HepG2 (cell line): Measurements from ENCODE around the gene MAPK8. TPM values are rescaled to one million over a fixed set of nuclear protein-coding genes. Genes with fewer than 3 reads are reported as not detected.

Experiments
- ATAC-seq: fragments of 200-7000 bp; cut with Tn5 transposase; 3 replicates; pipeline ENCODE4 v1.9.1; 2020; ENCODE audit warnings: mild to moderate bottlenecking, moderate library complexity
- Bru-seq: library from RNA; stranded (reverse); fragments of 400-500 nt; gene quantifications from one replicate; lab custom pipeline; 2021; lab: Mats Ljungman, UMichigan
- BruChase-seq, 2 experiments: library from RNA; stranded (reverse); fragments of 400-500 nt; gene quantifications; one replicate each; lab custom pipeline; 2021; lab: Mats Ljungman, UMichigan
- BruUV-seq: library from RNA; stranded (reverse); fragments of 400-500 nt; replicated peaks from 2 replicates; lab custom pipeline; 2021; lab: Mats Ljungman, UMichigan
- CTCF ChIA-PET: fragments of 300-600 bp; formaldehyde crosslinking; extraction: SDS; loops from one replicate; lab custom pipeline; 2021; ENCODE audit warnings: low total read pairs, inconsistent platforms, low intra/inter-chr PET ratio; lab: Yijun Ruan, JAX
- POLR2A ChIA-PET: fragments of 350-600 bp; sonication (Branson Sonifier 250); formaldehyde crosslinking; loops from one replicate; lab custom pipeline; 2020; ENCODE audit warnings: antibody characterized with exemption, inconsistent platforms; lab: Yijun Ruan, JAX
- DNase-seq: peaks from one replicate; pipeline ENCODE4 v3.0.0-alpha.2; 2015; ENCODE audit warnings: low spot score
- FAIRE-seq: peaks from 3 replicates; lab custom pipeline; 2011; peaks lifted over from hg19 to GRCh38; lab: Jason Lieb, UNC
- H2AFZ ChIP-seq: one replicate; pipeline ENCODE4 v1.6.1; 2011; ENCODE audit warnings: low read length, inconsistent platforms
- H3K27ac ChIP-seq: fragments of 300-600 bp; 3 replicates; pipeline ENCODE4 v1.8.0; 2011; ENCODE audit warnings: mixed run types, mild to moderate bottlenecking, mixed read lengths, low read length, inconsistent platforms; ENCODE audit not compliant: insufficient read depth; ENCODE audit errors: extremely low read length
- H3K27me3 ChIP-seq, 2 experiments: fragments of 200-600 bp in 1 of 2; 2 replicates in 1 of 2; 3 replicates in 1 of 2; pipeline versions ENCODE4 v1.6.0 to v1.8.0; 2011; ENCODE audit warnings: low read length in 2 of 2, mild to moderate bottlenecking in 2 of 2, moderate library complexity in 2 of 2, inconsistent platforms in 1 of 2; ENCODE audit not compliant: insufficient read depth in 2 of 2, control insufficient read depth in 1 of 2
- H3K36me3 ChIP-seq, 2 experiments: fragments of 200-600 bp in 1 of 2; replicated peaks in 1 of 2; 2 replicates in 1 of 2; 3 replicates in 1 of 2; pipeline versions ENCODE4 v1.5.1 to v1.8.0; 2011; ENCODE audit warnings: low read length in 2 of 2, inconsistent platforms in 1 of 2; ENCODE audit not compliant: insufficient read depth in 2 of 2, control insufficient read depth in 1 of 2
- H3K4me1 ChIP-seq: 2 replicates; pipeline ENCODE4 v1.5.1; 2012; ENCODE audit warnings: low read length, inconsistent platforms; ENCODE audit not compliant: insufficient read depth
- H3K4me2 ChIP-seq: 2 replicates; pipeline ENCODE4 v1.6.0; 2011; ENCODE audit warnings: low read depth, low read length, inconsistent platforms
- H3K4me3 ChIP-seq, 3 experiments: fragments of 200-600 bp in 1 of 3; sonication (generic), shearing (Covaris generic) in 1 of 3; replicated peaks in 1 of 3; 2 replicates each; pipeline ENCODE4 v1.5.1; 2011 to 2016; ENCODE audit warnings: low read length in 3 of 3, inconsistent platforms in 2 of 3, low read depth in 2 of 3, mild to moderate bottlenecking in 2 of 3, control low read depth in 1 of 3, mixed read lengths in 1 of 3; ENCODE audit not compliant: insufficient read depth in 1 of 3
- H3K79me2 ChIP-seq: one replicate; pipeline ENCODE4 v1.6.1; 2011; ENCODE audit warnings: low read length, inconsistent platforms; ENCODE audit not compliant: insufficient read depth
- H3K9ac ChIP-seq: 2 replicates; pipeline ENCODE4 v1.6.0; 2011; ENCODE audit warnings: mild to moderate bottlenecking, low read depth, low read length, inconsistent platforms; ENCODE audit not compliant: insufficient read depth
- H3K9me3 ChIP-seq: 2 replicates; pipeline ENCODE4 v1.5.1; 2012; ENCODE audit warnings: mild to moderate bottlenecking, low read length
- H4K20me1 ChIP-seq: 2 replicates; pipeline ENCODE4 v1.6.0; 2011; ENCODE audit warnings: inconsistent platforms, mild to moderate bottlenecking, low read length, moderate library complexity; ENCODE audit not compliant: insufficient read depth
- ATF2 ChIP-seq: sonication (generic); formaldehyde crosslinking; IDR thresholded peaks from 2 replicates; pipeline ENCODE4 v1.4.0; 2020; ENCODE audit warnings: missing genetic modification reagents
- ATF6 ChIP-seq: sonication (generic); formaldehyde crosslinking; conservative IDR thresholded peaks from 2 replicates; pipeline ENCODE4 v1.4.0; 2020; ENCODE audit warnings: missing genetic modification reagents
- ETS1 ChIP-seq: sonication (generic); formaldehyde crosslinking; IDR thresholded peaks from 2 replicates; pipeline ENCODE4 v1.4.0; 2020; ENCODE audit warnings: missing genetic modification reagents
- GATAD1 ChIP-seq: IDR thresholded peaks from 2 replicates; pipeline ENCODE4 v1.6.1; 2016; ENCODE audit warnings: missing genetic modification reagents, missing compliant biosample characterization
- KMT2A ChIP-seq: sonication (generic); formaldehyde crosslinking; IDR thresholded peaks from 2 replicates; pipeline ENCODE4 v1.4.0; 2020; ENCODE audit warnings: missing genetic modification reagents
- MEF2D ChIP-seq: sonication (generic); formaldehyde crosslinking; IDR thresholded peaks from 2 replicates; pipeline ENCODE4 v1.5.1; 2020; ENCODE audit warnings: mild to moderate bottlenecking, missing genetic modification reagents
- MTF1 ChIP-seq: sonication (generic); formaldehyde crosslinking; IDR thresholded peaks from 2 replicates; pipeline ENCODE4 v1.5.0; 2020; ENCODE audit warnings: missing genetic modification reagents
- NFIB ChIP-seq: sonication (generic); formaldehyde crosslinking; IDR thresholded peaks from 2 replicates; pipeline ENCODE4 v1.9.0; 2021; ENCODE audit warnings: missing genetic modification reagents, mild to moderate bottlenecking, borderline replicate concordance
- RFX5 ChIP-seq: IDR thresholded peaks from 2 replicates; pipeline ENCODE4 v1.6.1; 2011; ENCODE audit warnings: low read depth, low read length, improper control_type of control experiment
- ZBTB2 ChIP-seq: sonication (generic); formaldehyde crosslinking; IDR thresholded peaks from 2 replicates; pipeline ENCODE4 v1.8.0; 2022; ENCODE audit warnings: low read depth, missing genetic modification reagents
- ZNF792 ChIP-seq: IDR thresholded peaks from 2 replicates; pipeline ENCODE4 v1.6.1; 2016
- WGBS: methylation state at CpG from one replicate; pipeline ENCODE4 v1.1.6; 2017; ENCODE audit warnings: low lambda C conversion rate; 5-methylcytosine and 5-hydroxymethylcytosine counted together
- in situ Hi-C: cut with HindIII; loops from 2 replicates; pipeline ENCODE4 v1.10.0; 2017; ENCODE audit warnings: low pct_unique_long_range_greater_than_20kb; ENCODE audit not compliant: extremely low pct_ligation_motif_present
- intact Hi-C: fragments of 100-400 bp; cut with micrococcal nuclease; formaldehyde crosslinking; loops from one replicate; pipeline ENCODE4 v1.10.0; 2022; ENCODE audit not compliant: unreplicated experiment
- long read RNA-seq, 2 experiments: library from RNA in 1 of 2; library from polyadenylated mRNA in 1 of 2; stranded (forward) in 1 of 2; unstranded in 1 of 2; transcript quantifications; one replicate each; pipeline ENCODE4 v2.0.0, GENCODE V29; 2019 to 2022
- polyA minus RNA-seq, 3 experiments: library from RNA; depleted of rRNA, polyadenylated mRNA; stranded (reverse); fragments of >200 nt; gene quantifications; 2 replicates each; pipeline ENCODE4 v1.2.3, GENCODE V29; 2011; ENCODE audit warnings: low replicate concordance in 1 of 3
- polyA plus RNA-seq, 8 experiments: library from polyadenylated mRNA; depleted of rRNA in 3 of 8; stranded (reverse) in 7 of 8; unstranded in 1 of 8; fragments of >200 nt; fragmentation: Illumina TruSeq in 4 of 8; extraction: Trizol in 4 of 8; gene quantifications; 2 replicates each; pipeline versions ENCODE4 v1.2.1 to v1.2.3, GENCODE V29; 2011 to 2016; ENCODE audit warnings: low read depth in 4 of 8, missing spikeins in 1 of 8, mixed read lengths in 1 of 8; ENCODE audit not compliant: insufficient read depth in 1 of 8
- total RNA-seq, 5 experiments: library from RNA; depleted of rRNA; stranded (reverse); fragments of >200 nt; fragmentation: Illumina TruSeq; extraction: Trizol; gene quantifications; 2 replicates each; pipeline ENCODE4 v1.2.3, GENCODE V29; 2016; ENCODE audit warnings: low read depth in 1 of 5

Gene MAPK8
- total RNA-seq (2016; rRNA removed; fragmentation: Illumina TruSeq; extraction: Trizol) = 47.3 and 64.5 TPM in 2 replicates
- 38.1 and 43.3 TPM in 2 replicates for total RNA-seq (2016; cell fraction: cytosol; rRNA removed; fragmentation: Illumina TruSeq; extraction: Trizol; ENCODE audit: low read depth)
- total RNA-seq (2016; cell fraction: insoluble cytoplasmic fraction; rRNA removed; fragmentation: Illumina TruSeq; extraction: Trizol) = 52.5 and 69.3 TPM in 2 replicates
- total RNA-seq (2016; cell fraction: membrane; rRNA removed; fragmentation: Illumina TruSeq; extraction: Trizol) = 40.8 and 50.0 TPM in 2 replicates
- total RNA-seq (2016; cell fraction: nucleus; rRNA removed; fragmentation: Illumina TruSeq; extraction: Trizol) = 47.3 and 50.1 TPM in 2 replicates
- 28.9 and 41.6 TPM in 2 replicates for polyA plus RNA-seq (2011; rRNA removed)
- 20.5 and 25.1 TPM in 2 replicates for polyA plus RNA-seq (2011; cell fraction: cytosol; rRNA removed)
- polyA plus RNA-seq (2011; cell fraction: nucleus; rRNA removed) = 23.9 and 28.6 TPM in 2 replicates
- polyA plus RNA-seq (2012) = 27.8 and 29.2 TPM in 2 replicates
- 7.5 and 9.5 TPM in 2 replicates for polyA plus RNA-seq (2016; cell fraction: cytosol; fragmentation: Illumina TruSeq; extraction: Trizol; ENCODE audit: low read depth)
- polyA plus RNA-seq (2016; cell fraction: insoluble cytoplasmic fraction; fragmentation: Illumina TruSeq; extraction: Trizol; ENCODE audit: low read depth) = 48.2 and 48.3 TPM in 2 replicates
- polyA plus RNA-seq (2016; cell fraction: membrane; fragmentation: Illumina TruSeq; extraction: Trizol; ENCODE audit: low read depth) = 18.9 and 25.1 TPM in 2 replicates
- polyA plus RNA-seq (2016; cell fraction: nucleus; fragmentation: Illumina TruSeq; extraction: Trizol; ENCODE audit: insufficient read depth, low read depth) = 49.0 and 52.9 TPM in 2 replicates
- 13.2 and 15.2 TPM in 2 replicates for polyA minus RNA-seq (2011; rRNA and poly(A)+ RNA removed; ENCODE audit: low replicate concordance)
- polyA minus RNA-seq (2011; cell fraction: cytosol; rRNA and poly(A)+ RNA removed) = 20.2 and 27.6 TPM in 2 replicates
- 79.8 and 93.3 TPM in 2 replicates for polyA minus RNA-seq (2011; cell fraction: nucleus; rRNA and poly(A)+ RNA removed)
- percentile 81 among the genes with signal in this experiment for Bru-seq, nascent RNA
- BruChase-seq, experiment 1, labeled RNA remaining after a 6-hour chase = percentile 77 among the genes with signal in this experiment
- BruChase-seq, experiment 2, labeled RNA remaining after a 2-hour chase = percentile 79 among the genes with signal in this experiment
- long read RNA-seq, experiment 1, partial matches to known transcripts = 0 of 2 reads
- long read RNA-seq, experiment 1, other reads (novel, unspliced or antisense) = 2 of 2 reads
- long read RNA-seq, experiment 2, partial matches to known transcripts = 2 of 49 reads
- long read RNA-seq, experiment 2, other reads (novel, unspliced or antisense) = 47 of 49 reads

- H3K27me3 ChIP-seq = no peaks in the 10 kb centered on the region; a peak in 2 of 5 replicates
- no peaks in the 10 kb centered on the region for H3K9me3 ChIP-seq
- in situ Hi-C loops (no loop called here), intact Hi-C loops (no loop called here)
- CTCF ChIA-PET = no interaction called here
- peaks cover 30% of the 10 kb centered on the region for H3K4me1 ChIP-seq
- H3K36me3 ChIP-seq = no peaks in the 10 kb centered on the region
- H2AFZ ChIP-seq = peak within 1 kb of the TSS; percentile 59
- H3K9ac ChIP-seq = peak within 1 kb of the TSS; percentile 85
- no TSS peak for BruUV-seq
- POLR2A ChIA-PET = interaction anchor here (0.7 kb wide), 1 partner anchor 16 kb away, joined by 3 read pairs; no protein-coding TSS in a partner anchor
- H3K79me2 ChIP-seq = peaks cover 32% of the 10 kb centered on the region
- 5% methylated on average over 4 of the region's 86 CpGs for WGBS
- peak within 1 kb of the TSS; percentile 87 for H3K27ac ChIP-seq
- peak within 1 kb of the TSS; percentile 82 to 95 (median 83) for H3K4me3 ChIP-seq
- DNase-seq (peak; percentile 83), ATAC-seq (peak; percentile 89), FAIRE-seq (no peak)
- H3K4me2 ChIP-seq = peak within 1 kb of the TSS; percentile 78
- peaks cover 23% of the 10 kb centered on the region for H4K20me1 ChIP-seq
- TF ChIP-seq MEF2D = no peak
- peak; percentile 84 for TF ChIP-seq ZBTB2 (CRISPR knock-in tag)
- peak; percentile 45; the same call in 1 of the 2 replicates for TF ChIP-seq KMT2A
- 0 out of 2 replicates have a peak, but pooled peaks have one; percentile 64 for TF ChIP-seq ETS1 (CRISPR knock-in tag)
- peak; percentile 24; the same call in 1 of the 2 replicates for TF ChIP-seq ATF2 (CRISPR knock-in tag)
- no peak for TF ChIP-seq NFIB (CRISPR knock-in tag)
- no peak for TF ChIP-seq ATF6 (CRISPR knock-in tag)
- no peak for TF ChIP-seq MTF1 (CRISPR knock-in tag)
- TF ChIP-seq RFX5 = no peak
- 0 out of 2 replicates have a peak, but pooled peaks have one; percentile 3 for TF ChIP-seq GATAD1 (CRISPR knock-in tag)
- peak; percentile 37; the same call in 1 of the 2 replicates for TF ChIP-seq ZNF792 (CRISPR knock-in tag)
These were observed at the start of gene MAPK8 for GRCh38 chr10:48306265-48306869. Gene MAPK8, plus strand, starts transcription at chr10:48306677. Its CDS starts 94,984 bp downstream, at chr10:48401661.
